Activated CD4-positive, alpha-beta T cell treated with anti-CD3 and anti-CD28 coated beads for 4 hours (primary cell): ENCODE data around the gene CFAP20DC.
"Not testable (repeated sequence)": the region's sequence is repeated elsewhere in the genome, so short reads cannot be mapped to it uniquely, and the experiment has no call there.

ENCODE experiments used
- DNase-seq, 2 donors: peaks; one replicate each; pipeline ENCODE4 v3.0.0-alpha.2; 2020

Gene CFAP20DC

GRCh38 chr3:59049671-59050331 lies at the start of gene CFAP20DC:
Gene CFAP20DC, minus strand, starts transcription at chr3:59050025. Its CDS starts 394 bp downstream, at chr3:59049631.
- peak; percentile 82 to 86 for DNase-seq

GRCh38 chr3:59098516-59098915 lies 48.7 kb upstream of the CFAP20DC start:
- DNase-seq: not testable (repeated sequence)

GRCh38 chr3:59094446-59094845 lies 44.6 kb upstream of the CFAP20DC start:
- DNase-seq: no peak

- no peak for DNase-seq
These were observed 43.7 kb upstream of the CFAP20DC start for GRCh38 chr3:59093521-59093920.

GRCh38 chr3:59088761-59089160 lies 38.9 kb upstream of the CFAP20DC start:
- no peak for DNase-seq

- no peak for DNase-seq
These were observed 36.2 kb upstream of the CFAP20DC start for GRCh38 chr3:59085976-59086375.

GRCh38 chr3:59084583-59084982 lies 34.8 kb upstream of the CFAP20DC start:
- no peak for DNase-seq

GRCh38 chr3:59082106-59082505 lies 32.3 kb upstream of the CFAP20DC start:
- DNase-seq: no peak

GRCh38 chr3:59081071-59081470 lies 31.2 kb upstream of the CFAP20DC start:
- DNase-seq: no peak

GRCh38 chr3:59079962-59080361 lies 30.1 kb upstream of the CFAP20DC start:
- no peak for DNase-seq

GRCh38 chr3:59074764-59075163 lies 24.9 kb upstream of the CFAP20DC start:
- no peak for DNase-seq

GRCh38 chr3:59072681-59073080 lies 22.9 kb upstream of the CFAP20DC start:
- no peak for DNase-seq

GRCh38 chr3:59069838-59070237 lies 20.0 kb upstream of the CFAP20DC start:
- no peak for DNase-seq

- DNase-seq: no peak
These were observed 15.4 kb upstream of the CFAP20DC start for GRCh38 chr3:59065240-59065639.

GRCh38 chr3:59064728-59065127 lies 14.9 kb upstream of the CFAP20DC start:
- DNase-seq: no peak

GRCh38 chr3:59064276-59064675 lies 14.5 kb upstream of the CFAP20DC start:
- no peak for DNase-seq

- no peak for DNase-seq
These were observed 6.9 kb upstream of the CFAP20DC start for GRCh38 chr3:59056706-59057105.

GRCh38 chr3:59052803-59053411 lies 3.1 kb upstream of the CFAP20DC start:
- no peak for DNase-seq

- not testable (repeated sequence) for DNase-seq
These were observed 1.1 kb upstream of the CFAP20DC start for GRCh38 chr3:59050811-59051414.

GRCh38 chr3:59046839-59047238 lies 3.0 kb downstream of the CFAP20DC start:
- DNase-seq: no peak

GRCh38 chr3:59043391-59043790 lies 6.4 kb downstream of the CFAP20DC start:
- no peak for DNase-seq

GRCh38 chr3:59040902-59041301 lies 8.9 kb downstream of the CFAP20DC start:
- no peak for DNase-seq

GRCh38 chr3:59027607-59028006 lies 22.2 kb downstream of the CFAP20DC start:
- no peak for DNase-seq

GRCh38 chr3:59023612-59024011 lies 26.2 kb downstream of the CFAP20DC start:
- no peak for DNase-seq
